Left forelimb (tissue), 1 donor: Measurements from ENCODE around the gene SLC22A15.
"Not testable (repeated sequence)": the region's sequence is repeated elsewhere in the genome, so short reads cannot be mapped to it uniquely, and the experiment has no call there.

Source experiments
- DNase-seq: peaks from one replicate; pipeline ENCODE4 v3.0.0-alpha.2; 2018; ENCODE audit warnings: low spot score

Gene SLC22A15

DNA sequence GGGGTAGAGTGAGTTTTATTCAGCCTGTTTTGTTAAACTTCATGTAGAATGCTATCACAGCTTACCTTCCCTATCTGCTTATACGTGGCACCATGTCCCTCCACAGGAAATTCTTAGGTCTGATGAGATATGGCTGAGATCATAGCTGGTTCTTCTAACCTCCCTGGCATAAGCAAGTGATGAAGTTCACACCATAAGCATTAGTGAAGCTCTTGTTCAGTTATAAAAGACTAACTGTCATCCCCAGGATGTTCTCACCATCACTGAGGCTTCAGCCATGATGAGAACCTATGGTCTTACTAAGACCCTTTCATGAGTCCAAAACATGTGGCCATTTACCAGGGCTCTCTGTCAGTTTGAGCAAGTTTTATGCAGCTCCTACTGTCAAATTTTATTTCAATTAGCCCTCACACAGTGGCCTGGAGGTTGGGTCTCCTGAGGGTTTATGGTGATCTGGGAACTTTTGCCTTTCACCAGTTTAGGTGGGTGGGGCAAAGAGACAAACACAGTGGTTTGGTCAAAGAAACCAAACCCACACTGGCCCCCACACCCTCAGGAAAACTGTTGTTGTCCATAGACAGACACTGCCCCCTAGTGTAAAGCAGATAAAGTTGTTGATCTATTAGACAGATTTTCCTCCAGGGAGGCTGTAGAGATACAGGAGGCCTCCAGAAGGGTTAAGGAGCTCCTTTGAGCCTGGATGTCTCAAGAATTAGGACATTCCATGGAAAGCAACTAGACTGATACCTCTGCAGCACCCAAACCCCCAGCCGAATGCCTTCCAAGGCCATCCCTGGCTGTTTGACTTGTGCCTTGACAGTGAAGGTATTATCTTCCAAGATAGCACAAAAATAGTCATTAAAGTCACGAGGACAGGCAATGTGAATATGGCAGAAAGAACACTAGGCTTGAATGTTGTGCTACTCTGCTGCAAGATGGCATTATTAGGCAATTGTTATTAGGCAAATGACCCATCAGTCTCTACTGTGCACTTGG lies 5.0 kb downstream of the SLC22A15 start:
- DNase-seq, result no peak

DNA sequence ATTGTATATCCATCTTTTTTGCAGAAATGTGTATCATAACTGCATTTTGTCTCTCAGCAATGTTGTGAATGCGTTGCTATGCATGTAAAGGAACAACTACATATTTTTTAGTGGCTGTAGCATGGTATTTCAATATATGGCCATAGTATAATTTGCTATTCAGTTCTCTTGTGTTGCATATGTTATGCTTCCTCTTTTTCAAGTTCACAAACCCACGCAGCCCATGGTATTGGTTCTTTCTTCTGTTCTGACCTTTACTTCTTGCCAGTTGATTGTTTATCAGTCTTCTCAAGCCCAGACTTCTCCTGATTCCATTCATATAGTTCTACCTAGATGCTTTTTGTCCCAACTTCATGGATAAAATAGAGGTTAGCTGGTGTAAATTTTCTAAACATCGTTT lies 6.1 kb downstream of the SLC22A15 start:
- no peak for DNase-seq

DNA sequence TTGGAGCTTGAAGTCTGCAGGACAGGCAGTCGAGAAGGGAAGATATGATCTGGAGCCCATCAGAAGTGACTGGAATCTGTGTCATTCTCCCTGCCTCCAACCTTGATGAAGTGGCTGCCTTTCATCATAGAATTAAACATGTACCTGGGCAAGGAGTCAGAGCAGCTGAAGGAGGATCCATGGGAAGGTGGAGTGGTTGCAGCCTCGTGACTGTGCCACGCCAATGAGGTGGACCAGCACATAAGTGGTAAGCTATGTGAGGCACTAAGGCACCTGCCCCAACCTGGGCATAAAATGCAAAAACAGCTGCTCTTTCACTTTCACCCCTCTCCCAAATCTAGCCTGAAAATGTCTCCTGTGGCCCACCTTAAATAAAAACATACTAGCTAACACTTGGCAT lies 7.3 kb downstream of the SLC22A15 start:
- DNase-seq, result no peak

DNA sequence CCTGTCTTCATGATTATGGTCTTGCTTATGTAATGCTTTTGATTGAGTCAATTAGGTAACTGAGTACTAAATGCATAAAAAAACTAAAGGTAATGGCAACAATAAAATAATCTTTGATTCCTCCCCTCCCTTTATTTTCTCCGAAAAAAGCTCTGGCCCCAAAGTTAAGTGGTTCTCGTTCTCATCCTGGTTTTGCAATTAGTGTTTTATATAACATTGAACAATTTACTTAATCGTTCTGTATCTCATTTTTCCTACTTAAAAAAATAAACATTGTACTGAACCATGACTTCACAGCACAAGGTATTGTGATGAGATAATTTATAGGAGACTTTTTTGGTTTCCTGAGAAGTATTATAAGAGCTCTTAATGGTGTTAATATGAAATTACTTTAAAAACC lies 11.3 kb downstream of the SLC22A15 start:
- no peak for DNase-seq

DNA sequence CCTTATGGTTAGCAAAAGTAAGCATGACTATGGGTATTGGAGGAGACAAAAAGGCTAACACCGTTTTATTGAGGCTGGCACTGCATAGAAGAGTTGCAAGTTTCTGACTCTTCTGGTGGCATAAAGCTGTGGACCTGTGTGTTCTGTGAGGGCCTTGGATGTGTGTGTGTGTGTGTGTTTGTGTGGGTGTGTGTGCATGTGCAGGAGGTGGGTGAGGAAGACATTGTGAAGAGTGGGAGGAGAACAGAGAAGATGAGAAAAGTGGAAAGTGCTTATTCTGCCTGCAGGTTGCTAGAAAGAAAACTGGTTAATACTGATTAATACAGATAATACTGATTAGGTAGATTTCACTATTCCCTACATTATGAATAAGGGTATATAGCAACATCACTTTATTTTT lies 12.6 kb downstream of the SLC22A15 start:
- no peak for DNase-seq

DNA sequence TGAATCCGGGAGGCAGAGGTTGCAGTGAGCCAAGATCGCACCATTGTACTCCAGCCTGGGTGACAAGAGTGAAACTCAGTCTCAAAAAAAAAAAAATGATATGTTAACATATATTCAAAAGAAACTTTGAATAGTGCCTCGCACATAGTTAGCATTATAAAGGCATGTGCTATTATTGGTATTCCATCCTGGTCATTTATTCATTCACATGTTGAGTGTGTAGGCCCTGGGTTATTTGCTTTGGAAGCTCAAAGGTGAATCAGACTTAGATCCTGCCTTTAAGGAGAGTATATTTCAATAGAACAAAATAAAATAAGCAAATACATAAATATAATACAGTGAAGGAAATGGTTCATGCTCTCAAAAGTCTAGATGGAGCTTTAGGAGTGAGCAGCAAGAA lies 13.4 kb downstream of the SLC22A15 start:
- no peak for DNase-seq

DNA sequence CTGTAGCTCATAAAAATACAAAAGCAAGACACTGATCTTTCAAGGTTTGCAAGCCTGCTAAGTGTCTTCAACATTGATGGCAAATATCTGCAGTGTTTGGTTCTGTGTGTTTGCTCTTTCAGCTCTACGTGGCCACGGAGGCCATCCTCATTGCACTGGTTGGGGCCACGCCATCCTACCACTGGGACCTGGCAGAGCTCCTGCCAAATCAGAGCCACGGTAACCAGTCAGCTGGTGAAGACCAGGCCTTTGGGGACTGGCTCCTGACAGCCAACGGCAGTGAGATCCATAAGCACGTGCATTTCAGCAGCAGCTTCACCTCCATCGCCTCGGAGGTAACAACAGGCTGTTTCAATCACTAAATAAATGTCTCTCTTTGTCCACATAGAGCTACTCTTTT lies 15.6 kb downstream of the SLC22A15 start:
- no peak for DNase-seq

DNA sequence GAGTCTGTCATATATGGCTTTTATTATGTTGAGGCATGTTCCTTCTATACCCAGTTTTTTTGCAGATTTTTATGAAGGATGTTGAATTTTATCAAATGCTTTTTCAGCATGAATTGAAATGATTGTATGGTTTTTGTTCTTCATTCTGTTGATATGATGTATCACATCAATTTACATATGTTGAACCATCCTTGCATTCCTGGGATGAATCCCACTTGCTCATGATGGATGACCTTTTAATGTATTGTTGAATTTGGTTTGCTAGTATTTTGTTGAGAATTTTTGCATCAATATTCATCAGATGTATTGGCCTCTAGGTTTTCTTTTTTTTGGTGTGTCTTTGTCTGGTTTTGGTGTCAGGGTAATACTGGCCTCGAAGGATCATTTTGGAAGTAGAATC lies 21.6 kb downstream of the SLC22A15 start:
- not testable (repeated sequence) for DNase-seq

DNA sequence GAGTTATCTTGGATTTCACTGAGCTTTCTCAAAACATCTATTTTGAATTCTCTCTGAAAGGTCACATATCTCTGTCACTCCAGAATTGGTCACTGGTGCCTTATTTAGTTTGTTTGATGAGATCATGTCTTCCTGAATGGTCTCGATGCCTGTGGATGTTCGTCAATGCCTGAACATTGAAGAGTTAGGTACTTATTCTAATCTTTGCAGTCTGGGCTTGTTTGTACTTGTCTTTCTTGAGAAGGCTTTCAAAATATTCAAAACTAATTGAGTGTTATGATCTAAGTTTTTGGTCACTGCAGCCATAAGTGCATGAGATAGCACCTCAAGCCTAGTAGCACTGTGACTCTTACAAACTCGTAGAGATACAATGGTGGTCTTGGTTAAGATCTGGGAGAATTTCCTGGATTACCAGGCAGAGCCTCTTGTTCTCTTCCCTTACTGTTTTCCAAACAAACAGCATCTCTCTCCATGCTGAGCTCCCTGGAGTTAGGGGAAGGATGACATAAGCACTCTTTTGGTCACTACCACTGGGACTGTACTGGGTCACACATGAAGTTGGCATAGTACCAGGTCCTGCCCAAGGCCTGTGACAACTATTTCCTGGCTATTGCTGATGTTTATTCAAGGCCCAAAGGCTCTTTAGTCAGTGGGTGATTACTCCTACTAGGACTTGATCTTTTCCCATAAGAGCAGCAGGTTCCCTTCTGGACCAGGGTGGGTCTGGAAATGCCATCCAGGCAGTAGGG lies 25.6 kb downstream of the SLC22A15 start:
- no peak for DNase-seq

DNA sequence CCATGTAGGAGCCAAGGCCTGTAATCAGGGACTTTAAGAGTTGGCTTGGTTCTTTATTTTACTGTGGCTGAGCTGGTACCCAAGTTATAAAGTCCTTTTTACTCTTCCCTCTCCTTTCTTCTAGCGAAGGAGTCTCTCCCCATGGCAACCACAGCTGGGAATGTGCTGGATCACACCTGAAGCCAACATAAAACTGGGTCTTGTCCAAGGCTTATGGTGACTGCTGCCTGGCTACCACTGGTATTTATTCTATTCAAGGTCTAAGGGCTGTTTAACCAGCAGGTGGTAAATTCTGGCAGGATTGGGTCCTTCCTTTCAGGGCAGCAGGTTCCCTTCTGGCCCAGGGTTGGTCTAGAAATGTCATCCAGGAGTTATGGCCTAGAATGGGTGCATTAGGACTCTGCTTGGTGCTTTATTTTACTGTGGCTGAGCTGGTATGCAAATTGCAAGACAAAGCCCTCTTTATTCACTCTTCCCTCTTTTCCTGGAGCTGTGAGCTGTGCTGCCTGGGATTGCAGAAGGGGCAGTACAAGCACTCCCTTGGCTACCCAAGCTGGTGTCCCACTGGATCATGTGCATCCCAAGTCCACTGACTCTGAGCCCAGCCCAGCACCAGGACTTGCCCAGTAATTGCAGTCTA lies 26.6 kb downstream of the SLC22A15 start:
- no peak for DNase-seq

DNA sequence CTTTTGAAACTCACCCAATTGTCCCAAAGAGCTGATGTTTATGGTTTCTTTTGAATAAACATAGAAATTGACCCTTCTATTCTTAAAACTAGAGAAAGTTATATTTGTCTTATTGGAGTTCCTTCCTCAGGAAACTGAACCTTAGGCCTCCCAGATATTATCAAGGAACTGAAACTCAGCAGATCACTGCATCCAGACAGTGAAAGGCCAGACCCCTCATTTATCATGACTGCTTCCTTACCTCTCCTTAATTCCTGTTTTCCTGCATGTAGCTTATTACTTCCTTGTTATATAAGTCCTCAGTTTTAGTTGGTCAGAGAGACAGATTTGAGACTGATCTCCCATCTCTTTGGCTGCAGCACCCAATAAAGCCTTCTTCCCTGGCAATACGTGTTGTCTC lies 27.5 kb downstream of the SLC22A15 start:
- DNase-seq, result no peak

DNA sequence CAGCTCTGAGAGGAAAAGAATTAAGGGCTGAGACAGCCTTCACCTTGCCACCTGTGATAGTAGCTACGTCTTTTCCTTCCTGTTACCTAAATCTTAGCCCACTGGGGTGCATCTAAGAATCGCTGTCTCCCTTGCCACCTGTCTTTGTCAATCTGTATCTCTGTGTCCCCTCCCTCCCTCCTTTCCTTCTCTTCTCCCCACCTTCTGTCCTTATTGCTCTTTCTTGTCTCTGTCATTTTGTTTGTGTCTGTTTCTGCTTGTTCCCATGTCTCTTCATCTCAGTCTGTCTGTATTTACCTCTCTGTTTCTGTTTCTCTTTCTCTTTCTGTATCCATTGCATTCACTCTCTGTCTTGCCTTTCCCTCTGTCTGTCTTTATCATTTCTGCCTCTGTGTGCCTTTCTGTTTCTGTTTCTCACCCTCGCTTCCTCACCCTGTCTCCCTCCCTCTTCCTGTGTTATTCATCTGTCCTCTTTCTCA lies 30.2 kb downstream of the SLC22A15 start:
- no peak for DNase-seq

DNA sequence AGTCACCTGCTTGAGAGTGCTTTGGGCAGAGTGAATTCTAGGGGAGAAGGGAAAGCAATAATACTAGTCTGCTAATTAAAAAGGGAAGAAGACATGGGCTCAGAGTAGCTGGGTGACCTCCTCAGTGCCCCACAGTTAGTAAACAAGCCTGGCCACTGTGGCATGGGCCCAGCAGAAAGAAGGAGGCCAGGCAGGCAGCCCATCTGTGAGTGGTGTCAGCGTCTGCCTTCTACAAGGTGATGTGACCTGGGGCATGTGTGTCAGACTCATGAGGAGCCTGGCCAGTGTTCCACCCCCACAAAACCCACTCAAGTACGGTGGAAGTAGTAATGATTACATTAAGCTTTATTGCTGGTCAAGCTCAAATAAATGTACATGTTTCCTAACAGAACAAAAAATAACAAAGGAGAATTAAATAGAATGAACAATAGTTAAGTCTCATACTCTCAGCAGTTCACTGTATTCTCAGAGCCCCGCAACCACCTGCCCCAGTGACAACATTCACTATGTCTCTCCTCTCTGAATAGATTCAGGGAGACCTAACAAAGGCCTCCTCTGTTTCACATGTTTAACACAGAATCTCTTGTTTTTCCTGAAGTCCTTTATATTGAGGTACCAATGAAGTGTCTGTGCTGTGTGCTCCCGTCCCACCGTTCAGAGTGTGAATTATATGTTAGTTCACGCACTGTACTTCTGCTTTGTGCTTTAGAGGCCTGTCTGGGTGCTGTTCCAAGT lies 32.5 kb downstream of the SLC22A15 start:
- DNase-seq, result no peak

DNA sequence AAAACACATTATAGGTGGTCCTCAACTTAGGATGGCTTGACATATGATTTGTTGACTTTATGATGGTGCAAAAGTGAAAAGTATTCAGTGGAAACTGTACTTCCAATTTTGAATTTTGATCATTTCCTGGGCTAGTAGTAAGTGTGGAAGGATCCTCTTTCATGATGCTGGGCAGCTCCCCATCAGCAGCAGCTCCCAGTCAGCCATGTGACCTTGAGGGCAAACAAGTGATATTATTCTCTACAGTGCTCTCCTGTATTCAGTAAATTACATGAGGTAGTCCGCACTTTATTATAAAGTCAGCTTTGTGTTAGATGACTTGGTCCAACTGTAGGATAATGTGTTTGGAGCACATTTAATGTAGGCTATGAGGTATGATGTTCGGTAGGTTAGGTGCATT lies 36.4 kb downstream of the SLC22A15 start:
- no peak for DNase-seq

DNA sequence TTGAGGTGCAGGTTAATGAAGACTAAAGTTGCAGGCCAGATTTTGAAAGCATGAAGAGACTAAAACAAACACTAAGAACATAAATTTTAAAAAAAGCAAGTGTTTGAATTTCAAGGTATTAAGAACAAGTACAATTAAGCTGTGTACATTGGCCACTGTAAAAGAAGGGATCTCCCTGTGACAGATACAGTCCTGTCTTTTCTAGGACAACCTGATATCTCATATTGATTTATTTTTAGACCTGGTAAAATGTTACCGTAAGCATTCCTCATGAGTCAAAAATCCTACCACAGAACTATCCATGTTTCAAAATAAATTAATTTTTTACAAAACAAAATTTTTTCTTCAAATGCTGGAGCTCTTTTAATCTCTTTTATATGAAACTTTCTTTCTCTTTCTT lies 39.4 kb downstream of the SLC22A15 start:
- DNase-seq, result no peak

DNA sequence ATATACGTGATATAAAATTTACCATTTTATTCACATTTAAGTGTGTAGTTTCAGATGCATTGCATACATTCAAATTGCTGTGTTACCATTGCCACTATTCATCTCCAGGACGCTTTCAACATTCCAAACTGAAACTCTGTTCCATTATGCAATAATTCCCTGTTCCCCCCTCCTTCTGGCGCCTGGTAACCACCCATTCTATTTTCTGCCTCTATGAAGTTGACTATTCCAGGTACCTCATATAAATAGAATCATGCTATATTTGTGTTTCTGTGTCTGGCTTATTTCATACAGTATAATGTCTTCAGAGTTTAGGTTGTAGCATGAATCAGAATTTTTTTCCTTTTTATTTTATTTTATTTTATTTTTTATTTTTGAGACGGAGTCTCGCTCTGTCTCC lies 41.7 kb downstream of the SLC22A15 start:
- DNase-seq, result no peak

DNA sequence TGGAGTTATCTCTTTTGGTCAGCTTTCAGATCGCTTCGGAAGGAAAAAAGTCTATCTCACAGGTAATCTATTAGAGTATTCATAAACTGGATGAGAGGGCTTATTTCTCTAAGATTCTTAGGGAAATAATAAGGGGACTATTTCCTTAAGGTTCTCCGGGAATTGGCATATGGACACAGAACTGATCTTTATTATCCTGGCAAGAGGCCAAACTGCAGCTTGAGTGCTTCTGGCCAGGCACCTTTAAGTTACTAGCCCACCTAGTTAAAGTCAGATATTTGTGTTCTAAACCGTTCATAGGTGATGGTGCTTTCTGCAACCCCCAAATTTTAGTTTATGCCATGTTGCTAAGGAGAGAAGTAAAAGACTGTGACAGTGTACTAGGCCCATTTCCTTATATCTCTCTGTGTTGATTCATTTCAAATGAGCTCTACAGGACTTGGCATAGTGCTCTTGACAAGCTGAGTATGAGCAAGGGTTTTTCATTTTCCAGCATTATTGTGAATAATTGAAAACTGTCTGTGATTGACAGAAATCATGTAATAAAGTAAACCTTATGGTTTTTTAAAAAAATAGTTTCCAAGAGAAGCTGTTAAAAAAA lies 43.4 kb downstream of the SLC22A15 start:
- no peak for DNase-seq

DNA sequence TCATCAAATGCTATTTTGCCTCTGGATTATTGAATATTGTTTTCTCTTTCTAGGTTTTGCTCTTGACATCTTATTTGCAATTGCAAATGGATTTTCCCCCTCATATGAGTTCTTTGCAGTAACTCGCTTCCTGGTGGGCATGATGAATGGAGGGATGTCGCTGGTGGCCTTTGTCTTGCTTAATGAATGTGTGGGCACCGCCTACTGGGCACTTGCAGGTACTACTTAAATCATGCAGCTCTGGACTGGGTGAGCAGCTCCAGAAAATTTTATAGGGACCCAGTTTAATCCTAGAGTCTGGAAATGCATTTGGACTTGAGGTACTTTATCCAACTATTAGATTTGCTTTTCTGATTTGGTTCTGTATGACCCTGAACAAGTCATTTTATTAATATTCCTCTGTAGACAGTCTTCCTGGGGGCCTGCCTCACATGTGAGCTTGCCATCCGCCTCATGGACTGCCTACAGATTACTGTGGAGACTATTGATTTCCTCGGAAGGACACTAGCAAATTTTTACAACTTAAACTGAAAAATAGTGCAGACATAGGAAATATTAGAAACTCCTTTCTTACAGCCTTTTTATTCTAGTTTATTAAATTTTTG lies 44.5 kb downstream of the SLC22A15 start:
- DNase-seq, result no peak

DNA sequence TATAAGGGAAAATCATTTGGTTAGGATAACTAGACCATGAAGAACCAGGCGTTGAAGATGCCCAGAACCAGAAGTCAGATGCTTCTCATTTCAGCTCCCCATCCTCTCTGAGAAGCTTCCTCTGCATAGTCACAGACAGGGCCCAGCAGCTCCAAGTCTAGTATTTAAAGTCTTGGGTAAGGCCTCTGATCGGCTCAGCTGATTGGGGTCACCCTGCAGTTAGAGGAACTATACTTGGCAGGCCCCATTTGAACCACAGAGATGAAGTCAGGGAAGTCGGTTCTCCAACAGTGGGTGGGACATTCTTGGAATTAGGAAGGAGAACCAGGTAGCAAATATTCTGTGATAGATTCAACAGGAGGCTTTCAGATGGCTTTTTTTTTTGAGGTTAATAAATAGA lies 48.3 kb downstream of the SLC22A15 start:
- DNase-seq, result no peak

DNA sequence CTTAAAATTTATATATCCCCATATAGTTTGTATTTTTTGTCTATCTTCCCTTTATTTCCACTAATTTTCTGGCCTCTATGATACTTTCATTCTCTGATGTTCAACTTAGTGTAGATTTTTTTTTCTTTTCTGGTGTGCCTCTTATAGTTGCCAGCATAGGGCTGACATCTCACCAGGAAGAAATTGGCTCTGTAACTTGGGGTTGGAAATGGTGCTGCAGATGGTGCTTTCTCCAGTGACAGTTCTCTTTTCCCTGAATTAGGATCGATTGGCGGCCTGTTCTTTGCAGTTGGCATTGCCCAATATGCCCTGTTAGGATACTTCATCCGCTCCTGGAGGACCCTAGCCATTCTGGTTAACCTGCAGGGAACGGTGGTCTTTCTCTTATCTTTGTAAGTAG lies 50.3 kb downstream of the SLC22A15 start:
- DNase-seq, result no peak

DNA sequence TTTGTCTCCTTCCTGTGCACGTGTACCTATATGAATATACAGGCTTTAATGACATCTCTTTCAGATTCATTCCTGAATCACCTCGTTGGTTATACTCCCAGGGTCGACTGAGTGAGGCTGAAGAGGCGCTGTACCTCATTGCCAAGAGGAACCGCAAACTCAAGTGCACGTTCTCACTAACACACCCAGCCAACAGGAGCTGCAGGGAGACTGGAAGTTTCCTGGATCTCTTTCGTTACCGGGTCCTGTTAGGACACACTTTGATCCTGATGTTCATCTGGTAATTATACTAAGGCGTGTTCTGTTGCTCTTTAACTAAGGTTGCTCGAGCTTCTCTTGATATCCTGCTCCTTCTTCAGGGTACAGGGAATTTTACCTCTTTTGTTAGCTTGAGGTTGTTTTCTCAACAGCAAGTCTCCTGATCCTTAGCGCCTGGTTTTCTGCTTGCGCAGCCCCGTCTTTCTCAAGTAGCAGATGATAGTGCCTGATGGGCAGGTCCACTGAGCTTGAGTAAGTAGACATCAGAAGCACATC lies 55.1 kb downstream of the SLC22A15 start:
- DNase-seq, result no peak
